NCI-H510A treated with DMSO at 0.1 percent for 48 hours (cell line): Measurements from ENCODE around the gene SULF2.

ENCODE experiments used
- DNase-seq: peaks from one replicate; lab custom pipeline; 2025; lab: John Stamatoyannopoulos, UW

Gene SULF2

DNA sequence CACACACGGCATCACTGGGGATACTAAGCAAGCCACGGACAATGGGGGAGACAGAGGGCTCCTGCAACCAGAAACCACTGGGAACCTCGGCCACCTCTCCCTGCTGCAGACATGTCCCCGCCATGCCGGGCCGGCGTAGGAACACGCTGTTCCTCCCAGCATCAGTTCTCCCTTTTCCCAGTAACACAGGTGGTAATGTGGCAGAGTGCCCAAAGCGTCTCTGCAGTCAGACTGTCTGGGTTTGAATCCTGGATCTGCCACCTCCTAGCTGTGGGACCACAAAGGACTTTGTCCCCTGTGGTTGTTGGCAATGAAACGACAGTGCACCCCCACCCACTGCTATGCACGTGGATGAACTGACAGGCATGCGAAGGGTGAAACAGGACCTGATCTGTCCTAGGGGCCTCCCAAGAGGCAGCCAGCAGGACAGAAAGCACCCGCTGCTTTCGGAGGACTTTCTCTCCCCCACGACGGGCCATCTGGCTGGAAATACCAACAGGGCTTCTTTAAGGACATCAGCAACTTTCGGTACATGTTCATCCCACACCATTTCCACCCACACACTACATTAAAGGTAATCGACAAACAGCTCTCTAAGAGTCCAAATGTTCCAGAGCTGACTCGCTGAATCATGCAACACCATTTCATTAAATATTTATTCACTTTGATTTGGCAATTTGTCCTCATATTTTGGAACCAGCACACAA is 74.1 kb downstream of the SULF2 start:
- no peak for DNase-seq

DNA sequence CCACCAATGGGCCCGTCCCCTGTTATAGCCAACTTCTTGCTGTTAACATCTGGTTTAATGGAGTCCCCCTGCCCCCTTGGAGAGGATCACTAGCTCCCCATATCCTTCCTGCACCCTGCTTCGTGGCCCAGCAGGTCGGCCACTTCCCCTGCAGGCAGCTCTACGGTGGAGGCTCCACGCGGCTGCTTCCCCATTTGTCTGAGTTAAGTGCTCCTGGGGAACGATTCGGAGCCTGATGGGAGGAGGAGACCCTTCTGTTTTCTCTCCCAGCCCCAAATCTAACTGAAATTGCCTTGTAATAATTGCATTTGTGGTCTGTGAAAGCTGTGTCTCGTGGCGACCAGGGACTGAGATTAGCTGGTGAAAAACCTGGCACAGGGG is 74.6 kb downstream of the SULF2 start:
- DNase-seq: no peak

DNA sequence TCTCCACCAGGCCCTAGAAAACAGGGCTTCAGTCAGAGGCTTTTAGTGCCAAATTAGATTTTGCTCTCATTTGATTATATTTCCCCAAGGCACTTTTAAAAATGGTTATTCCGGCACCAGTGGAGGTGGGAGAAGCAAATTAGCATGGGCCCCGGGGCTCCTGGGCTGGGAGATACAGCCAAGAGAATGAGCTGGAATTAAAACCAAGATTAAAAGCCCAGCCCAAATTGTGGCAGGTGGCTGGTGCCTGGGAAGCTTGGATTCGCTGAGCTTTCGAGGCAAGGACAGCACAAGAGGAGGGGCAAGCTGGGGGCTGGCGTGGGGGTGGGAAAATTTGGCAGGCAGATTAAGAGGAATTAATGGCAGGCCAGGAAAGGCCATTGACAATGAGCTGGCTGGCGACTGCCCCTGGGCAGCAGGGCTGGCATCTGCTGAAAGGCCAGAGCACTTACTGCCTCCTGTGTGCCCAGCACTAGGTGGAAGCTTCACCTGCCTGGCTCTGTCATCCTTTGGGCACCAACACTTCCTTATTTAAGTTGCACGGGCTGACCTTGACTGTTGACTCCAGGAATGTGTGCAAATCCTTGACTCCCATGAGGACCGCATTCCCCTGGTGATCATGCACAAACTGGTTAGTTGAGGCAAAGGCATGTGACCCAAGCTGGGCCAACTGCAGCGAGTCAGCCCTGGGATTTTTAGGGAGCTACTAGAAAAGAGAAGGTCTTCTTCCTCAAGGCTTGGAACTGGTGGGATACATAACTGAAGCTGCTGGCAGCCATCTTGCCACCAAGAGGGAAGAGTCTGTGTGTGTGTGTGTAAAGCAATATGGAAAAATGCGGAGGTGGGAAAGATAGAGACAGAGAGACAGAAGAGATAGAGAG is 76.1 kb downstream of the SULF2 start:
- DNase-seq: no peak

DNA sequence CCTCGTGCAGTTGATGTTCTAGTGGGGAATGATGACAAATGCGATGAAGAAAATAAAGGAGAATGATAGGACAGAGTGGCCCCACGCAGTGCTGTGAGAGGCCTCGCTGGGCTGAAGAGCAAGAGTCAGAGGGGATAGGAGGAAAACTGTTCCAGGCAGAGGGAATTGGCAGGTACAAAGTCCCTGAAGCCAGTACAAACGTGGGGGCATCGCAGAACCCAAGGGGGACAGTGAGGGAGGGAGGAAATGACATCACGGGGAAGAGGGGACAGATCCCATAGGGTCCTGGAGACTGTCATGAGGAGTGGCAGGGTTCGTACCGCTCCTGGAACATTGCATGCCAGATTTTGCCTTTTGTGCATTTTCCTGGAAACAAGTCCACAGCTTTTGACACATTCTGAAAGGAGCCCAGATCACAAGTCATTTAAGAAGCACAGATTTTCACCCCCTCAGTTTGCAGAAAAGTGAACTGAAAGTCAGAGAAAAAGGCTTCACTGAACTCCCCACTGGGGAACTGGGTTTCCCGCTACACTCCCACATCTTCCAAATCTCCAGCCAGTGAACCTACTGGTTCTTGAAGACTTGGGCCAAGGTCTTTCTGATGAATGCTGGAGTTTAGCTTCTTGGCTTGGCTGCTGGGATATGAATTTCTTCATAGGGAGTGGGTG is 77.0 kb downstream of the SULF2 start:
- no peak for DNase-seq

DNA sequence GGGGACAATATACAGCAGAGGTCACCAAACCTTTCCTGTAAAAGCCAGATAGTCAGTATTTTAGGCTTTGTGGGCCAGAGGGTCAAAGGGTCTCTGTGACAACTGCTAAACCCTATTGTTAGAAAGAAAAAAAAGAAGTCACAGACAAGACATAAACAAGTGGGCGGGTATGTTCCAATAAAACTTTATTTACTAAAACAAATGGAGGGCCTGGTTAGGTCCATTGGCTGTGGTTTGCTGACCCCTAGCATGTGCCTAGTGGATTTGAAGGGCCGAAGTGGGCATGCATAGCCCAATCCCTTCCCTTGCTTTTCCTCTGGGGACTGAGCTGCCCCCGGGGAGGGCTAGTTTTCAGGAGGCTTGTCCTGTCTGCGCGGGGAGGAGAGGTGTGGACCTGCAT is 78.9 kb downstream of the SULF2 start:
- no peak for DNase-seq

DNA sequence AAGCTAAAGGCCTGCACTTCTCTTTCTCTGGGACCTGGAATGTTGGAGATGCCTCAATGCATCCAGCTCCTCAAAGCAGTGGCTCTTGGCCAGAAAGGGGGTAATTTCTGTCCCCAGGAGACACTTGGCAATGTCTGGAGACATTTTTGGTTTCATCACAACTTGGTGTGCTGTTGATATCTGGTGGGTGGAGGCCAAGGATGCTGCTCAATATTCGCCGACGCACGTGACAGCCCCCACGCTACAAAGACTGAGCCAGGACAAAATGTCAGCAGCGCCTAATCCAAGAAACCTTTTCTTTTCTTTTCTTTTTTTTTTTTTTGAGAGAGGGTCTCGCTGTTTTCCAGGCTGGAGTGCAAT is 79.8 kb downstream of the SULF2 start:
- DNase-seq: no peak

DNA sequence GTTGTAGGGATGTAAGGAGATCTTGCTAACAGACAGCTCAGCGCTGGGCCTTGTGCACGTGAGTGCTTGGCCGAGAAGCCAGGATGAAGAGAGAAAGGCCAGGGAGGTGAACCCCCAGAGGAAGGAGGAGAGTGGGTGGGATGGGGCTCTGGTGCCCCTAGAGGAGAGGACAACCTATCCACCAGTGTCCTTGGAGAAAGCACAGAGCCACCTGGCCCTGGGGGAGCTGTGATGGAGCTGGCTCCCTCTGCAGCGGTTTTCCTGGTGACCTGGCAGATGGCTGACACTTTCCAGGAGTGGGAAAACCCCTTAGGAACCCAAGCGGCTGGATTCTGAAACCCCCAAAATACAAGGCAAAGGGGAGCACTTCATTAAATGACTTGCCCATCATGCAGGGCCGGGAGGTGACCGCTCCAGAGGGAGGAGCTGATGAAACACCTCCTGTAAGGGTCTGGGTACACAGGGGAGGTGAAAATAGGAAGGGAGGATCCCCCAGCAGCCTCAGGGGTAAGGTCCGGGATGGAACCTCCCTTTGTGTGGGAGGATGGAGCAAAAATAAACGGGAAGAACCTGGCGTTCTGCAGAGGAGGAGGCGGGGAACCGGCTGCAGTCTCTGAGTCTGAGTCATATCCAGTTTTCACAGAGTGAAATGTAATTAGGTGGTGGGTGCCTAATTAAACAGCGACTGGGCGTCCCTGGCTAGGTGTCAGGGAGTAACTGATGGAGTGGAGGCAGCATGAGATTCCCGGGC is 80.4 kb downstream of the SULF2 start:
- DNase-seq: no peak

DNA sequence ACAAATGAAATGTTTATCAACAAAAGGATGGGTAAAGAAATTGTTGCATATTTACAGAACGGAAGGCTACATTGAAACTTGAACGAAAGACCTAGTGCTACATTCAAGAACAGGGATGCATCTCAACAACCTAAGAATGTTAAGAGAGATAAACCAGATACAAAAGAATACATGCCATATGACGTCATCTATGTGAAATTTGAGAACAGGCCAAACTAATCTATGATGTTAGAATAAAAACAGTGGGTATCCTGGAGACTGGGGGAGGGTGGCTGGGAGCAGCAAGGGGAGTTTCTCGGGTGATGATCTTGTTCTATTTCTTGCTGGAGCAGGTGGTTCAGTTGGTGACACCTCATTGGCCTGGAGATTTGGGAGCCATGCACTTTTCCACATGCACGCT is 81.5 kb downstream of the SULF2 start:
- DNase-seq: no peak

DNA sequence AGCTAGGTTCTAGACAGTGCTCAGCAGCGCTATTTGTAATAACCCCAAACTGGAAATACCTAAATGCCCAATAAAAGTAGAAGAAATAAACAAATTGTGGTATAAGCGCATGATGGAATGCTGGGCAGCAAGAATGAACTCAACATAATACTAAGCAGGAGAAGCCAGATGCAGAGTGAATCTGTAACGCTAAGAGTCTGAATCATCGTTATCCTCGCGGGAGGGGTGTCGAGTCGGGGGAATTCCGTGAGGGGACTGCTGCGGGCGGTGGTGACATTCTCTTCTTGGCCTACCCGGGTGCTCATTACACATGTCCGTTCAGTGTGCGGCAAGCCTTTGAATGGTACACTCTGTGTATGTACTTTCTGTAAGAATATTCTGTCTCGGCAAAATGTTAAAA is 83.7 kb downstream of the SULF2 start:
- DNase-seq: no peak

DNA sequence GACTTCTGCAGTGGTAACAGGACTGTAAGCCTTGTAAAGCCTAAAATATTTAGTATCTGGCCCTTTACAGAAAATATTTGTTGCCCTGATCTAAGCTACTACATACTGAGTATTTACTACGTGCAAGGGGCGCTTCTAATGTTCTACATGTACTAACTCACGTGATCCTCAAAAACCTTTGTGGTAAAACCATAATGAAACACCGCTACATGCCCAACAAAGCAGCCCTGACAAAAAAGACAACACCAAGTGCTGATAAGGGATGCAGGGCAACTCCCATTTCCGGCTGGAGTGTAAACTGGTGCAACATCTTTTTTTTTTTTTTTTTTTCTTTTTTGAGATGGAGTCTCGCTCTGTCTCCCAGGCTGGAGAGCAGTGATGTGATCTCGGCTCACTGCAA is 85.0 kb downstream of the SULF2 start:
- no peak for DNase-seq

DNA sequence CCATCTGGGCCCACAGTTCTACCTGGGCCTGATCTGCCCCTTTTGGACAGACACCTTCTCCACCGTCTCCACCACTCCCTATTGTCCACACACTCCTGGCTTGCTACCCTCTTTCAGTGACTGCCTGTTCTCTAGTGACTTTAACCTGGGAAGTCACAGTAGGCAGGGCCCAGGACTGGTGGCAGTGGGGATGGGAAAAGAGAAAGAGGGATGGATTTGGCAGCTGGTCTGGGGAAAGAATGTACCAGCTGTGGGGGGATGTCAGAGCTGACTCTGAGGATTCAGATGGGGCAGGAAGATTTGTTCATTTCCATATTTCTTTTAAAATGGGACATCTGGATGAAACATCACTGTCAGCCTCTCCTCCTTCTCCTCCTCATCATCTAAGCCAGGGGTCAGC is 85.5 kb downstream of the SULF2 start:
- DNase-seq: no peak

DNA sequence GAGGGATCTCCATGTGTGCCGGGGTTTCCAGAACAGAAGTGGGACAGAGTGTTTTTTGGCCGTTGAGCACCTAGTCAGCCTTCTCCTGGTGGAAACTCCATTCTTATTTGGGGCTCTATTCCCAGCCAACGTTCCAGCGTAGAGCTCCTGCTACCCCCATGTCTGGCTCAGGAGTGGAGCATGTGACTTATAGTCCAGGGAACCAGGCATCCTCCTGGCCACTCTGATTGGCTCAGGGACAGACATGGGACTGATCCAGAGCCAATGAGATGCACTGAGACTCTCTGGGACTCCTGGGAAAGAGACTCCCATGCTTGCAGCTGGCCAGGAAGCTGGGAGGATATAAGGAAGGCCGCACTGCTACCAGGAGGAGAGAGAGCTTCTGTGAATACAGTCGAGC is 87.1 kb downstream of the SULF2 start:
- no peak for DNase-seq

DNA sequence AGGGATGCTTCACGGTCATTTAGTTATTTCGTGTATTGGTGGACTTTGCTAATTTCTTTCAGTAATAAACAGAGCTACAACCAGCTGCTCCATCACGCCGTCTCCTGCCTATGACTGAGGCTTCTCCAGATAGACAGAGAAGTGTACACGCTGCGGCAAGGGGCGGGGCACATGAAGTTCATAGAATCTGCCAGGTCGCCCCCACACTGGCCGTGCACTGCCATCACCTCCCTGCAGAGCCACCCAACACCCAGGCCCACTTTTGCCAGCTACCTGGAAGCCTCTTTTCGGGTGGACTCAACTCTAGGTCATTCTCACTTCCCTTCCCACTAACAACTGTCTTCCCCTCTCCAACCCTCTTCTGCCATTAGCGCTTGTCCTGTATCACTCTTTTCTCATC is 88.4 kb downstream of the SULF2 start:
- DNase-seq: no peak

DNA sequence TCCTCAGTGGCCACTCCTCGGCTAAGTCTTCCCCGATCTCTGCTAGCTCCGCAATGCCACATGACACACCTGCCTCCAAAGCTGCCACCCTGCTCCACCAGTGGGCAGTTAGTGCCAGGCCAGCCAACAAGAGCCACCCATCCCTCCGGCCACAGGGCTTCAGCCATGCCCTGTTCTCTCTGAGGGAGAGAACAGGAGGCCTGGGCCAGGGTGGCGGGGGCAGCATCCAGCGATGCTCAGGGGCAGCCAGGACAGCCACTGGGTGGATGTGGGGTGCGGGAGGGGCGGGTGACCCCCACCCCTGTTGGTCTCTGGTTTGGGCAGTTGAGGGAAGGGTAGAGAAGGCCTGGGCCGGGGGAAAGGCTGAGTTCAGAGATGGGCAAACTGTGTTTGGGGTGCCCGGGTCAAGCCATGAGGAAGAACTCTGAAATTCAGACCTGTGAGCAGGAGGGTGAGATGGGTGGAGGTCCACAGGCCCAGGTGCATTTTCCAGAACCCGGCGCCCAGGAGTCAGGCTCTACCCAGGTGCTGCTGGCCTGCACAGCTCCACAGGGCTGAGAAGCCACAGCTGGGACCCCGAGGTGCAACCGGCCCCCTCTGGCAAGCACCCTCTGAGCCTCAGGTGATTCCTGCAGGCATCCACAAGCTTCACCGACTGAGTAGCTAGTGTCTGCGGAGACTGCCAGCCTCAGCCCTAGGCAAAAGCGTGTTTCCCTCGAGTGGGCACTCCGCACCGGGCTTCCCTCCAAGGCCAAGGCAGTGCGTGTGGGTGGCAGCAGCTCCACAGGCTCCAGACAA is 91.1 kb downstream of the SULF2 start:
- DNase-seq: no peak

DNA sequence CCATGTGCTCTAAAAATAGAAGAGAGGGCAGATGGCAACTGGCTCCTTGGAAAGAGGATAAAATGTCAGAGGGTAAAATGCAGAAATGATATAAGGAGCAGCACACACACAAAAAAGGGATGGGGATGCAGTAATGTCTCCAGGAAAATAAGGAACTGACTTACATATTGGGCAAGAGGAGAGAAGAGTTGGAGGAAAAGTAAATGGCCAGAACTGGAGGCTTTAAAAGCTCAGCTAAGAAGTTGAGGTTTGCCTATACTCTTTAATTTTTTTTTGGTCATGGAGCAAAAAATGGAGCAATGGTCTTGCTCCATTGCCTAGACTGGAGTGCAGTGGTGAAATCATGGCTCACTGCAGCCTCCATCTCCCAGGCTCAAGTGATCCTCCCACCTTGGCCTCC is 93.7 kb downstream of the SULF2 start:
- DNase-seq: no peak

DNA sequence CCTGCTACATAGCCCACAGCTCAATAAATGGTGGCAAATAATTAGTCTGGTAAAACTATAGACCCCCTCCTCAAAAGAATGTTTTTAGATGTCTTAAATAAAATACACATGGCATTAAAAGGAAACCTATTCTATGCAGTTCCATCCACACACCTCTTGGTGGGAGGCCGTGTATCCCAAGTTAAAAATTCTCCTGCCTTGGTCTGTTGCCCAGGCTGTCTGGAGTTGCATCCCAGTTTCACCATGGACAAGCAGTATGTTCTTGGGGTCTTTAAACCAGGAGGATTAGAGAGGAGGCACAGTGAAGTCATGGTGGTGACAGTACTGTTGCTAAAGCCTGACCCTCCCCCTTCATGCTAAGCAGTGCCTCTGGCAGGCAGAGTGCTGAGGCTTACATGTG is 95.5 kb downstream of the SULF2 start:
- DNase-seq: no peak

DNA sequence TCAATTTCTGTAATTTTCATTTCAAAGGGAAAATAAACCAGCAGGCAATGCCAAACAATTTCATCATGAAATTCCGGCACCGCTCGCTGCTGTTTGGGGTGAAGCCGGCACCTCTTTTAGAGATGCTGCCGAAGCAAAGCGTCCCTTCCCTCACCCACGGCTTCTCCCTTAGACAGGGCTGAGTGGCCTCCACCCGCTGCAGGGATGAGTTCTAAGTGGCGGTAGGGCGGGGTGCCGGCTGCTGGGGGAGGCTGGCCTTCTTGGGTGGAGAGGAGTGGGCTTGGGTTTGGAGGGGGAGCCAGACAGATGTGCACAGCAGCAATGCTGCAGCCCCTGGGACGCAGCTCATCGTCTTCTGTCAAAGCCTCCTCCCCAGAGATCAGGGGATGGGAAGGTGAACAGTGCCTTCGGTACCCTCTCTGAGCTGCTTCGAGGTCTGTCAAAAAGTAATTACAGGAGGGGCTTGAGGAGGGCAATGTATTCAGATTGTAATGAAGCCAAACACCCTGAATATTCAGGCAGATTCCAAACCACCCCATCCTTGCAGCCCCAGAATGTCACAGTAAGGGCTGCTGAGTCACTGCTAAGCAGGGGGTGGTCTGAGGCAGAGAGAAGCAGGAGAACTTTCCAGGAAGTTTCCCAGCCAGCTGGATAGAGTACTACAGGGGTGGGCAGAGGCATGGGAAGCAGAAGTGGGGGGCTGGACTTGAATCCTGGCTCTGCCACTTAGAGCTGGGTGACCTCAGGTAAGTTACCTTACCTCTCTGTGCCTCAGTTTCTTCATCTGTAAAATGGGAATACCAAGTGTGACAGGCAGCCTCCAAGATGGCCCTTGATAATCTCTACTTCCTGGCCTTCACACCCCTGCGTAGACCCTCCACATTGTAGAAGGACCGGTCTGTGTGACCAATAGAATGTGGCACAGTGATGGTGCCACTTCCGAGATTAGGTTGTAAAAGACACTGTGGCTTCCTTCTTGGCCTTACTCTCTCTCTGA is 96.6 kb downstream of the SULF2 start:
- no peak for DNase-seq

DNA sequence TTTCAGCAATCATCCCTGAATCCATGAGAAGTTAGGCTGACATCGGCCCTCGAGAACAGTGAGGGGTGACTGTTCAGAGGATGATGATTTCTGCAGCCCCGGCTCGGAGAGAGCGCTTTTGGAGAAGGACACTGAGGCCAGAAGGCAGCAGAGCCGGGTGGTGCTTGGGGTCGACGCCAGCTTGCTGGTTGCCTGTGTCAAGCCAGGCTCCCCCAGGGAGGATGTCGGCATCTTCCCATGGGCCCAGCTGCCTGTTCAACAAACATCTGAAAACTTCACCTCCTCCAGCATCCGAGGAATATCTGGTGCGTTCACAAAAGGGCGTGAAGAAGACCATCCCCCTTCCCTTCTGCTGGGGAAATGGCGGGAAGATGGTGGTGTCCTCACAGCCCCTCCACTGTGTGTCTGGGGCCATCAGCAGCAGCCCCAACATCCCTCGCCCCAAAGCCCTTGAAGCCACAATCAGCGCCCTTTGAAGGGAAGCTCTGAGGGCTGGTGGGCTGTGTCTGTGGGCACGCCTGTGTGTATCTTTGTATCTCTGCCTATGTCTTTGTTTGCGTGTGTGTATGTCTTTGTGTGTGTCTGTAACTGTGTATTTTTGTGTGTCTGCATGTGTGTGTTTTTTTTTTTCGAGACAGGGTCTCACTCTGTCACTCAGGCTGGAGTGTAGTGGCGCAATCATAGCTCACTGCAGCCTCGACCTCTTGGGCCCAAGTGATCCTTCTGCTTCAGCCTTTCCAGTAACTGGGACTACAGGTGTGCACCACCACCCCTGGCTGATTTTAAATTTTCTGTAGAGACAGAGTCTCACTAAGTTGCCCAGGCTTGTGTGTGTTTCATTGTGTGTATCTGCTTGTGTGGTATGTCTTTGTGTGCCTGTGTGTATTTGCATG is 97.9 kb downstream of the SULF2 start:
- DNase-seq: no peak

DNA sequence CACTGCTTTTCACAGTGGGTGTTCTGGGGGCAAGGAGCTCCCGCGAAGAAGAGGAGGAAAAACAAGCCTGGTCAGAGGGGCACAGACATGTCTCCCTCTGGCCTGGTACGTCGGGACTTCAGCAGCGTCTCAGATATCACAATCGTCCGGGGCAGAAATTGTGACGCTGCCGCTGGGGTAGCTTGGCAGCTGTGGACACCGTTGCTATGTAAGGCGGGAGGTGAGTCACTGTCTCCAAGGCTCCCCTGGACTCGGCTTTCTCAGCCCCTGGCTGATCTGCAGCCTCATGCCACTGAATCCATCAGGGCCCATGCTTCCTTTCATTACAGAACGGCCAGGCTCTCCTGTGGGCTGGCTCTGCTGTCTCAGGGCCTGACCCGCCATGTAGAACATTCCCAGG is 98.7 kb downstream of the SULF2 start:
- DNase-seq: no peak
